ENCODE results near the gene LCAT.

Gene LCAT

GRCh38 chr16:67968400-67969253 lies 24.7 kb upstream of the LCAT start, which contains the start of gene SLC12A4:
SLC12A4 (minus strand) TSS chr16:67968637; CDS start chr16:67968553, 84 bp downstream.
- DNase-seq, result peak; percentile 35

GRCh38 chr16:67967958-67968399 lies 24.1 kb upstream of the LCAT start:
- DNase-seq, result no peak

GRCh38 chr16:67967183-67967957 lies 23.4 kb upstream of the LCAT start:
- no peak for DNase-seq

- DNase-seq, result no peak
Measured at GRCh38 chr16:67966549-67967182, 22.7 kb upstream of the LCAT start.

- DNase-seq, result no peak
Measured at GRCh38 chr16:67965668-67966548, 22.0 kb upstream of the LCAT start.

GRCh38 chr16:67964477-67965131 lies 20.7 kb upstream of the LCAT start:
- DNase-seq, result no peak

- no peak for DNase-seq
Measured at GRCh38 chr16:67963662-67964321, 19.9 kb upstream of the LCAT start.

- DNase-seq, result no peak
Measured at GRCh38 chr16:67963292-67963661, 19.4 kb upstream of the LCAT start.

GRCh38 chr16:67962135-67962534 lies 18.2 kb upstream of the LCAT start:
- DNase-seq, result no peak

GRCh38 chr16:67961551-67961957 lies 17.6 kb upstream of the LCAT start:
- DNase-seq, result no peak

GRCh38 chr16:67959536-67960329 lies 15.8 kb upstream of the LCAT start:
- DNase-seq, result no peak

GRCh38 chr16:67957622-67958021 lies 13.7 kb upstream of the LCAT start:
- no peak for DNase-seq

GRCh38 chr16:67954421-67955196 lies 10.7 kb upstream of the LCAT start:
- DNase-seq, result no peak

- DNase-seq, result no peak
Measured at GRCh38 chr16:67953641-67954375, 9.9 kb upstream of the LCAT start.

GRCh38 chr16:67951485-67951884 lies 7.6 kb upstream of the LCAT start:
- DNase-seq, result no peak

- DNase-seq, result no peak
Measured at GRCh38 chr16:67950335-67950843, 6.5 kb upstream of the LCAT start.

- no peak for DNase-seq
Measured at GRCh38 chr16:67949645-67950044, 5.7 kb upstream of the LCAT start.

GRCh38 chr16:67948015-67948414 lies 4.1 kb upstream of the LCAT start:
- DNase-seq, result no peak

Data from T1000 (cell line).